PC-9 (cell line): ENCODE data around the gene XPNPEP1. TPM values are rescaled to one million over a fixed set of nuclear protein-coding genes. Genes with fewer than 3 reads are reported as not detected.

ENCODE experiments used
- BruUV-seq: library from RNA; stranded (reverse); fragments of 400-500 nt; replicated peaks from 2 replicates; lab custom pipeline; 2021; lab: Mats Ljungman, UMichigan
- CTCF ChIA-PET: fragments of 300-600 bp; sonication (Branson Sonifier 250); formaldehyde crosslinking; loops from one replicate; lab custom pipeline; 2022; ENCODE audit warnings: antibody characterized with exemption; lab: Charles Lee
- POLR2A ChIA-PET: fragments of 300-600 bp; sonication (Branson Sonifier 250); formaldehyde crosslinking; loops from one replicate; lab custom pipeline; 2022; ENCODE audit warnings: antibody characterized with exemption; ENCODE audit not compliant: unreplicated experiment; lab: Charles Lee
- DNase-seq, 2 experiments: peaks; one replicate each; pipeline versions ENCODE4 v3.0.0 to v3.0.0-alpha.2; 2015 to 2022; ENCODE audit warnings: mixed read lengths in 1 of 2
- H2AFZ ChIP-seq: fragments of 200-600 bp; sonication (generic); 2 replicates; pipeline ENCODE4 v1.8.1; 2017; ENCODE audit warnings: antibody characterized with exemption
- H3F3A ChIP-seq: fragments of 200-600 bp; sonication (generic); 2 replicates; pipeline ENCODE4 v1.8.1; 2017; ENCODE audit warnings: antibody characterized with exemption, mild to moderate bottlenecking, low read depth; ENCODE audit not compliant: insufficient read depth
- H3K27ac ChIP-seq: fragments of 200-600 bp; sonication (generic); 2 replicates; pipeline ENCODE4 v1.6.1; 2016; ENCODE audit warnings: mixed run types
- H3K27me3 ChIP-seq: fragments of 200-600 bp; sonication (generic); 2 replicates; pipeline ENCODE4 v1.6.1; 2016; ENCODE audit warnings: low read depth, mixed run types; ENCODE audit not compliant: insufficient read depth
- H3K36me3 ChIP-seq: fragments of 200-600 bp; sonication (generic); 2 replicates; pipeline ENCODE4 v1.6.1; 2016; ENCODE audit warnings: low read depth, mixed run types
- H3K4me1 ChIP-seq: fragments of 200-600 bp; sonication (generic); replicated peaks from 2 replicates; pipeline ENCODE4 v1.6.1; 2016; ENCODE audit warnings: mixed run types; ENCODE audit not compliant: insufficient read depth
- H3K4me2 ChIP-seq: fragments of 200-600 bp; sonication (generic); 2 replicates; pipeline ENCODE4 v1.6.1; 2017; ENCODE audit warnings: mixed run types
- H3K4me3 ChIP-seq: fragments of 200-600 bp; sonication (generic); 2 replicates; pipeline ENCODE4 v1.6.1; 2016; ENCODE audit warnings: mixed run types
- H3K79me2 ChIP-seq: fragments of 200-600 bp; sonication (generic); 2 replicates; pipeline ENCODE4 v1.6.1; 2017; ENCODE audit warnings: low read depth, mixed run types
- H3K9me2 ChIP-seq: fragments of 200-600 bp; sonication (generic); 2 replicates; pipeline ENCODE4 v1.8.1; 2017; ENCODE audit warnings: mild to moderate bottlenecking; ENCODE audit not compliant: insufficient read depth
- H3K9me3 ChIP-seq: fragments of 200-600 bp; sonication (generic); 2 replicates; pipeline ENCODE4 v1.8.1; 2016; ENCODE audit warnings: low read depth; ENCODE audit not compliant: insufficient read depth
- H4K20me1 ChIP-seq: fragments of 200-600 bp; sonication (generic); 2 replicates; pipeline ENCODE4 v1.8.1; 2017; ENCODE audit not compliant: insufficient read depth
- EZH2 ChIP-seq: fragments of 200-600 bp; sonication (generic); IDR thresholded peaks from 2 replicates; pipeline ENCODE4 v1.8.0; 2017; ENCODE audit warnings: antibody characterized with exemption, low read depth
- intact Hi-C: fragments of 100-400 bp; cut with micrococcal nuclease; formaldehyde crosslinking; loops from one replicate; pipeline ENCODE4 v1.10.0; 2022; ENCODE audit not compliant: unreplicated experiment
- total RNA-seq: library from RNA; stranded (reverse); gene quantifications from 2 replicates; pipeline ENCODE4 v1.2.3, GENCODE V29; 2021
- TF ChIP-seq, protein P1 (sequence below): fragments of 200-600 bp; sonication (generic); conservative IDR thresholded peaks from 2 replicates; pipeline ENCODE4 v1.6.1; 2017; ENCODE audit warnings: mixed run types, antibody characterized with exemption, mild to moderate bottlenecking, moderate library complexity

XPNPEP1 gene
- total RNA-seq, 1 experiment from 2014 or later: 24.6 TPM

DNA sequence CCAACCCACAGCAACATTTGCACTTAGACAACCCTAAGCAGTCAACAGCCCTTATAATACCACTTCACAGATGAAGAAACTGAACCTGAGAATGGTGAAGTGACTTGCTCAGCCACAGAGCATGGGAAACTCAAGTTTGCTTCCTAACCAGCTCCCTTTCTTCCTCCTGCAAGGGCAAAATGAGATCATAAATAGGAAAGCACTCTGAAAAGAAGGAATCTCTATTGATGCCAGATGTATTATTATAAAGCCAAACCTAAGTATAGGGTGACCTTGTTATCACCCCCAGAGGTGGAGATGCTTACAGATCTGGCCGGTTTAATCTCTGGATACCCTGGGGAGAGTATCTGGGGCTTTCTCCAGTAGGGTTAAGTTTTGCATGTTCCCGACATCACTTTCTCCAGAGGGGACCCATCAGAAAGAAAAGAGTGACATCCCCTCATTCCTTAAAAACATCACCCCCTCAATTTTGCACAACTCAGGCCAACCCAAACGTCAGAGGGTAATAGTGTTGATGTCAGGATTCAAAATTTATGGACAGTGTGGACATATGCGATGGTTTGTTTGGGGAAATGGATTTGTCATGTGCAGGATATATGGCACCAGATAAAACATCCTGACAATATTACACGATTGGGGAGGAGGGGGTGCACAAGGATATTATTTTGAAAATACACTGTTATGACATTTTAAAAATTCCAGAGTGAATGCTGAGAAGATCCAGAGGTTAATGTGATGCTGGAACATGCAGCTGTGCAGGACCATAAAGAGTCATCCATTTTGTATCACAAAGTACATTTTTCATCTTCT is 24.0 kb upstream of the XPNPEP1 start:
- no TSS peak for BruUV-seq
- Histone ChIP-seq H3K4me1 (no peaks in the 10 kb centered on the region), H2AFZ (no peak overlapping the region), H3K79me2 (no peaks in the 10 kb centered on the region), H3K27ac (no peak overlapping the region), H3F3A (no peaks in the 10 kb centered on the region), H4K20me1 (no peaks in the 10 kb centered on the region), H3K4me2 (no peak overlapping the region), H3K36me3 (no peaks in the 10 kb centered on the region), H3K9me3 (no peaks in the 10 kb centered on the region), H3K4me3 (no peak overlapping the region), H3K9me2 (no peaks in the 10 kb centered on the region), H3K27me3 (no peaks in the 10 kb centered on the region)
- DNase-seq: no peak
- ChIA-PET CTCF (no interaction called here), POLR2A (no interaction called here)
- intact Hi-C loops: no loop called here
- no peak for TF ChIP-seq EZH2
- TF ChIP-seq, protein P1, sequence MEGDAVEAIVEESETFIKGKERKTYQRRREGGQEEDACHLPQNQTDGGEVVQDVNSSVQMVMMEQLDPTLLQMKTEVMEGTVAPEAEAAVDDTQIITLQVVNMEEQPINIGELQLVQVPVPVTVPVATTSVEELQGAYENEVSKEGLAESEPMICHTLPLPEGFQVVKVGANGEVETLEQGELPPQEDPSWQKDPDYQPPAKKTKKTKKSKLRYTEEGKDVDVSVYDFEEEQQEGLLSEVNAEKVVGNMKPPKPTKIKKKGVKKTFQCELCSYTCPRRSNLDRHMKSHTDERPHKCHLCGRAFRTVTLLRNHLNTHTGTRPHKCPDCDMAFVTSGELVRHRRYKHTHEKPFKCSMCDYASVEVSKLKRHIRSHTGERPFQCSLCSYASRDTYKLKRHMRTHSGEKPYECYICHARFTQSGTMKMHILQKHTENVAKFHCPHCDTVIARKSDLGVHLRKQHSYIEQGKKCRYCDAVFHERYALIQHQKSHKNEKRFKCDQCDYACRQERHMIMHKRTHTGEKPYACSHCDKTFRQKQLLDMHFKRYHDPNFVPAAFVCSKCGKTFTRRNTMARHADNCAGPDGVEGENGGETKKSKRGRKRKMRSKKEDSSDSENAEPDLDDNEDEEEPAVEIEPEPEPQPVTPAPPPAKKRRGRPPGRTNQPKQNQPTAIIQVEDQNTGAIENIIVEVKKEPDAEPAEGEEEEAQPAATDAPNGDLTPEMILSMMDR: no peak

DNA sequence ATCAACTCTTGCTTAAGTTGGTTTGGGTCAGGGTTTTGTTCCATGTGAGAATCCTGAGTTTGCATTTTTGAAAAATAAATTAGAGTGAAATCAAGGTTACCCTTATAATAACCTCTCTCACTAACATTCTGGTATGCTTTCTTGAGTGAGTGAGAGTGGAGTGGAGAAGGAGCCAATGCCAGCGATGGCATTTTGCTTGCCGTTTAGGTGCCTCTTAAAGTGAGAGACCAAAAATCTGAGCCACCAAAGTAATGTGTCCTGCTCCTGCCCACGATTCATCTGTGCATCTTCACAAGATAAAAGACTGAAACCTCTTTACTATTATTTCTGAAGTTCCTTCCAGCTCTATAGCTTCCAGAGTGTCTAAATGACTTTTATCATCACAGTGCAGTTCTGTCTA is 23.4 kb upstream of the XPNPEP1 start:
- Histone ChIP-seq H3K4me1 (no peaks in the 10 kb centered on the region), H3K4me3 (no peak overlapping the region), H3K9me2 (no peaks in the 10 kb centered on the region), H3F3A (no peaks in the 10 kb centered on the region), H3K36me3 (no peaks in the 10 kb centered on the region), H4K20me1 (no peaks in the 10 kb centered on the region), H3K79me2 (no peaks in the 10 kb centered on the region), H3K27ac (no peak overlapping the region), H2AFZ (no peak overlapping the region), H3K9me3 (no peaks in the 10 kb centered on the region), H3K27me3 (no peaks in the 10 kb centered on the region), H3K4me2 (no peak overlapping the region)
- intact Hi-C loops: no loop called here
- no peak for DNase-seq
- CTCF ChIA-PET: no interaction called here
- TF ChIP-seq, protein P1: no peak
- TF ChIP-seq EZH2: no peak
- no TSS peak for BruUV-seq
- POLR2A ChIA-PET: no interaction called here

DNA sequence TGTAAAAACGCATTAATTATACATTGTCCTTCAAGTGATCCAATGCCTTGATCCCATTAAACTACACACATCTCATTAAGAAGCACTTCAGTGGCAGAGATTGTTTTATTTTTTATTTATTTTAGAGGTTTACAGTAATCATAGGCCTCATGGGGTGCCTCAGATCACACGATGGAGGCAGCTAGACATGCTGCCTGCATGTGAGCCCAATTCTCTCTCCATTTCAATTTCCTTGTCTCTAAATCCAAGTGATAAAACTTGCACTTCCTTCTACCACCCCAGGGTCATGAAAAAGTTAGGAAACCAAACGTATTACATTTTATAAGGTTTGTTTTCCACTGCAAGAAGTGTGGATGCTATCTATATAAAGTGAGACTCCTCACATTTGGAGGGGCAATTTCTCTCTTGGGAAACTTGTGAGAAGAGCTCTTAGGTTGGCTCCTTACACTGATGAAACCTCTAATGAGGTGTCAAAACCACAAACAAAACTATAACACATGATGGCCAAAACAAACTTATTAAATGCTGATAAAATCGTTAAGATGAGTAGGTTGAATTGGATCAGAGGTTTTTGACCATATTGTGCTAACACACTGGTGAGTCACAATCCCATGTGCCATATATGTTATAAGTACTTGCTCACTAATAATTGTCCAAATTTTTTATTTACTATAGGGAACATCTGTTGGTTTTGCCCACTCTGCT is 22.3 kb upstream of the XPNPEP1 start:
- Histone ChIP-seq H3K79me2 (no peaks in the 10 kb centered on the region), H3K4me2 (no peak overlapping the region), H3K27ac (no peak overlapping the region), H2AFZ (no peak overlapping the region), H3K36me3 (no peaks in the 10 kb centered on the region), H3K4me3 (no peak overlapping the region), H3F3A (no peaks in the 10 kb centered on the region), H3K4me1 (no peaks in the 10 kb centered on the region), H3K9me2 (no peaks in the 10 kb centered on the region), H3K27me3 (no peaks in the 10 kb centered on the region), H3K9me3 (no peaks in the 10 kb centered on the region), H4K20me1 (no peaks in the 10 kb centered on the region)
- intact Hi-C loops: no loop called here
- POLR2A ChIA-PET: no interaction called here
- TF ChIP-seq, protein P1: no peak
- TF ChIP-seq EZH2: no peak
- no TSS peak for BruUV-seq
- DNase-seq: no peak
- CTCF ChIA-PET: no interaction called here
